Sigmoid colon (tissue), 7 donors: ENCODE results near the gene ENKD1. TPM values are rescaled to one million over a fixed set of nuclear protein-coding genes. Genes with fewer than 3 reads are reported as not detected.

ENCODE experiments used
- DNase-seq: peaks from one replicate; pipeline ENCODE4 v3.0.0-alpha.2; 2019
- H3K27ac ChIP-seq, 4 donors: fragments of 200-600 bp; sonication (generic); one replicate each; pipeline ENCODE4 v1.5.1; 2016 to 2019; ENCODE audit warnings: mild to moderate bottlenecking in 1 of 4
- H3K27me3 ChIP-seq, 3 donors: fragments of 200-600 bp; sonication (generic); one replicate each; pipeline ENCODE4 v1.5.1; 2019; ENCODE audit warnings: mild to moderate bottlenecking in 1 of 3
- H3K36me3 ChIP-seq, 4 donors: fragments of 200-600 bp; sonication (generic); one replicate each; pipeline ENCODE4 v1.5.1; 2016 to 2019
- H3K4me1 ChIP-seq, 4 donors: fragments of 200-600 bp; sonication (generic); one replicate each; pipeline ENCODE4 v1.5.1; 2017 to 2019
- H3K4me3 ChIP-seq, 4 donors: fragments of 200-600 bp; sonication (generic); one replicate each; pipeline ENCODE4 v1.5.1; 2017 to 2019; ENCODE audit warnings: mild to moderate bottlenecking in 2 of 4, moderate library complexity in 1 of 4
- H3K9me3 ChIP-seq, 4 donors: fragments of 200-600 bp in 3 of 4; sonication (generic) in 3 of 4; one replicate each; pipeline versions ENCODE4 v1.5.1 to v1.6.1; 2013 to 2019
- EP300 ChIP-seq, 4 donors: sonication (generic); formaldehyde crosslinking; IDR thresholded peaks; one replicate each; pipeline ENCODE4 v1.6.1; 2017; ENCODE audit warnings: antibody characterized with exemption in 4 of 4
- POLR2A ChIP-seq, 2 donors: fragments of 450-650 bp; IDR thresholded peaks; one replicate each; pipeline ENCODE4 v1.6.1; 2016; ENCODE audit warnings: antibody characterized with exemption in 2 of 2, mild to moderate bottlenecking in 2 of 2, moderate library complexity in 2 of 2
- POLR2AphosphoS5 ChIP-seq, 4 donors: sonication (generic); formaldehyde crosslinking; IDR thresholded peaks; one replicate each; pipeline ENCODE4 v1.6.1; 2017; ENCODE audit warnings: antibody characterized with exemption in 4 of 4
- WGBS, 2 donors: extraction: QIAGEN DNeasy Blood & Tissue Kit; methylation state at CpG; one replicate each; pipeline ENCODE4 v1.1.7; 2013; 5-methylcytosine and 5-hydroxymethylcytosine counted together
- intact Hi-C: fragments of 100-400 bp; cut with DNase I; formaldehyde crosslinking; loops from one replicate; pipeline ENCODE4 v1.15.1; 2023
- polyA plus RNA-seq, 3 donors: library from polyadenylated mRNA; stranded (reverse); fragments of 200-250 nt; gene quantifications; one replicate each; pipeline ENCODE4 v1.2.3, GENCODE V29; 2013
- total RNA-seq, 4 donors: library from RNA; depleted of rRNA; stranded (reverse); fragments of >200 nt; gene quantifications; one replicate each; pipeline ENCODE4 v1.1.0, GENCODE V29; 2016
- TF ChIP-seq, protein P1 (sequence below), 4 experiments: fragments of 450-650 bp in 3 of 4; fragments of 200-600 bp in 1 of 4; IDR thresholded peaks; one replicate each; pipeline ENCODE4 v1.5.1; 2016 to 2019; ENCODE audit warnings: antibody characterized with exemption in 4 of 4, mild to moderate bottlenecking in 3 of 4, moderate library complexity in 2 of 4
- donor health status: healthy with polysubstance abuse.
- donor health status: Bipolar disorder and iron deficiency.
- donor health status: healthy.

ENKD1 gene
- total and polyA plus RNA-seq, 7 donors = 6.9 to 27.0 (median 21.0) TPM

- no peak for TF ChIP-seq POLR2A (IDR thresholded peaks at IDR 0.05)
- no peak for TF ChIP-seq POLR2AphosphoS5 (IDR thresholded peaks at IDR 0.05)
- TF ChIP-seq EP300 (IDR thresholded peaks at IDR 0.05) = no peak
- TF ChIP-seq, protein P1, sequence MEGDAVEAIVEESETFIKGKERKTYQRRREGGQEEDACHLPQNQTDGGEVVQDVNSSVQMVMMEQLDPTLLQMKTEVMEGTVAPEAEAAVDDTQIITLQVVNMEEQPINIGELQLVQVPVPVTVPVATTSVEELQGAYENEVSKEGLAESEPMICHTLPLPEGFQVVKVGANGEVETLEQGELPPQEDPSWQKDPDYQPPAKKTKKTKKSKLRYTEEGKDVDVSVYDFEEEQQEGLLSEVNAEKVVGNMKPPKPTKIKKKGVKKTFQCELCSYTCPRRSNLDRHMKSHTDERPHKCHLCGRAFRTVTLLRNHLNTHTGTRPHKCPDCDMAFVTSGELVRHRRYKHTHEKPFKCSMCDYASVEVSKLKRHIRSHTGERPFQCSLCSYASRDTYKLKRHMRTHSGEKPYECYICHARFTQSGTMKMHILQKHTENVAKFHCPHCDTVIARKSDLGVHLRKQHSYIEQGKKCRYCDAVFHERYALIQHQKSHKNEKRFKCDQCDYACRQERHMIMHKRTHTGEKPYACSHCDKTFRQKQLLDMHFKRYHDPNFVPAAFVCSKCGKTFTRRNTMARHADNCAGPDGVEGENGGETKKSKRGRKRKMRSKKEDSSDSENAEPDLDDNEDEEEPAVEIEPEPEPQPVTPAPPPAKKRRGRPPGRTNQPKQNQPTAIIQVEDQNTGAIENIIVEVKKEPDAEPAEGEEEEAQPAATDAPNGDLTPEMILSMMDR (IDR thresholded peaks at IDR 0.05) = no peak
- Histone ChIP-seq H3K4me1 (no peaks in the 10 kb centered on the region), H3K9me3 (no peaks in the 10 kb centered on the region), H3K27ac (no peak overlapping the region), H3K4me3 (no peak overlapping the region), H3K36me3 (no peaks in the 10 kb centered on the region), H3K27me3 (no peaks in the 10 kb centered on the region)
- no peak for DNase-seq
- intact Hi-C loops = no loop called here
- WGBS, 2 donors = 62 to 66% methylated on average over 2 of the region's 2 CpGs
Measured at GRCh38 chr16:67703626-67704025, 37.1 kb upstream of the ENKD1 start.

DNA sequence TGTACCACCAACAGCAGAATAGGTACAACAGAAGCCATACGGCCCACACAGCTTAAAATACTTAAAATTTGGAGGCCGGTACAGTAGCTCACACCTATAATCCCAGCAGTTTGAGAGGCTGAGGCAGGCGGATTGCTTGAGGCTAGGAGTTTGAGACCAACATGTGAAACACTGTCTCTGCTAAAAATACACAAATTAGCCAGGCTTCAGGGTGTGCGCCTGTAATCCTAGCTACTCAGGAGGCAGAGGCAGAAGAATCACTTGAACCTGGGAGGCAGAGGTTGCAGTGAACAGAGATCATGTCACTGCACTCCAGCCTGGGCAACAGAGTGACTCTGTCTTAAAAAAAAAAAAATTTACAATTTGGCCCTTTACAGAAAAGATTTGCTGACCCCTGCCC is 35.6 kb upstream of the ENKD1 start:
- no peaks in the 10 kb centered on the region for H3K9me3 ChIP-seq
- H3K27ac ChIP-seq = no peak overlapping the region
- WGBS, 2 donors = 93 to 94% methylated on average over 4 of the region's 4 CpGs
- no peaks in the 10 kb centered on the region for H3K27me3 ChIP-seq
- DNase-seq = peak; percentile 7
- TF ChIP-seq EP300 (IDR thresholded peaks at IDR 0.05) (no peak), POLR2AphosphoS5 (IDR thresholded peaks at IDR 0.05) (no peak), POLR2A (IDR thresholded peaks at IDR 0.05) (no peak)
- TF ChIP-seq, protein P1 (IDR thresholded peaks at IDR 0.05) = no peak
- no peaks in the 10 kb centered on the region for H3K36me3 ChIP-seq
- H3K4me3 ChIP-seq = no peak overlapping the region
- no peaks in the 10 kb centered on the region for H3K4me1 ChIP-seq
- intact Hi-C loops = no loop called here

- no peak for DNase-seq
- H3K4me1 ChIP-seq = no peaks in the 10 kb centered on the region
- no peak overlapping the region for H3K27ac ChIP-seq
- no peaks in the 10 kb centered on the region for H3K36me3 ChIP-seq
- intact Hi-C loops = no loop called here
- H3K4me3 ChIP-seq = no peak overlapping the region
- TF ChIP-seq EP300 (IDR thresholded peaks at IDR 0.05) (no peak), POLR2A (IDR thresholded peaks at IDR 0.05) (no peak), POLR2AphosphoS5 (IDR thresholded peaks at IDR 0.05) (no peak)
- TF ChIP-seq, protein P1 (IDR thresholded peaks at IDR 0.05) = no peak
- H3K27me3 ChIP-seq = no peaks in the 10 kb centered on the region
- H3K9me3 ChIP-seq = no peaks in the 10 kb centered on the region
- WGBS, 2 donors = 94 to 96% methylated on average over 1 of the region's 1 CpG
Measured at GRCh38 chr16:67701420-67701819, 34.9 kb upstream of the ENKD1 start.

DNA sequence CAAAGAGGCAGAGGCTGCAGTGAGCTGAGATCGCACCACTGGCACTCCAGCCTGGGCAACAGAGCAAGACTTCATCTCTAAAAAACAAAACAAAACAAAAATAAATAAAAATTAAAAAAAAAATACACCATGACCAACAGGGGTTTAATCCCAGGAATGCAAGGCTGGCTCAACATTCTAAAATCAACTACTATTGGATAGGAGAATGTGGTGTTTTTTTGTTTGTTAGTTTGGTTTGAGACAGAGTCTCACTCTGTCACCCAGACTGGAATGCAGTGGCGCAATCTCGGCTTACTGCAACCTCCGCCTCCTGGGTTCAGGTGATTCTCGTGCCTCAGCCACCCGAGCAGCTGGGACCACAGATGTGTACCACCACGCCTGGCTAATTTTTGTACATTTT is 32.7 kb upstream of the ENKD1 start:
- no peaks in the 10 kb centered on the region for H3K4me1 ChIP-seq
- WGBS, 2 donors = 97 to 98% methylated on average over 7 of the region's 7 CpGs
- TF ChIP-seq, protein P1 (IDR thresholded peaks at IDR 0.05) = no peak
- no peak for TF ChIP-seq POLR2AphosphoS5 (IDR thresholded peaks at IDR 0.05)
- no peak for TF ChIP-seq POLR2A (IDR thresholded peaks at IDR 0.05)
- TF ChIP-seq EP300 (IDR thresholded peaks at IDR 0.05) = no peak
- intact Hi-C loops = no loop called here
- H3K27me3 ChIP-seq = no peaks in the 10 kb centered on the region
- H3K36me3 ChIP-seq = no peaks in the 10 kb centered on the region
- no peak overlapping the region for H3K27ac ChIP-seq
- no peak overlapping the region for H3K4me3 ChIP-seq
- peak; percentile 44 for DNase-seq
- H3K9me3 ChIP-seq = no peaks in the 10 kb centered on the region
